ENCODE data around the gene GLDC. TPM values are rescaled to one million over a fixed set of nuclear protein-coding genes. Genes with fewer than 3 reads are reported as not detected.
A peak's percentile ranks its signal among the peaks of the same experiment; 100 is the strongest.

GLDC gene
- total and polyA plus RNA-seq, 4 donors = 26.7 to 102 (median 59.3) TPM

DNA sequence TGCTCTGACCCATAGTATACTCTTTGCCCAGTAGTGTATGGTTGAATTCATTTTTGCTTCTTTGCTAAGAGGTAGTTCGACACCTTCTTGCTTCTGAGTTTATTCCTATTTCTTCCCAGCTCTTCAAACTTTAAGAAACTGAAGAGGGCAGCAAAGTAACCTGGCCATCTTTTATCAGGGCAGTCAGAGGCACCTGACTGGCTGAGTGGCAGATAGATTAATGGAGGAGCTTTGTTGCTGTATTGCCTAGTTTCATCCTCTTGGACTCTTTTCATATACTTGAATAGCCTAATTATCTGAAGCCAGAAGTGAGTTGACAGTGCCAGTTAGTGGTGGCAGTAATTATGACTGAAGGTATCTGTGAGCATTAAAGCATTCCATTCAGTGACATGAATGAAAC is 150.1 kb downstream of the GLDC start:
- no peak overlapping the region for H3K9ac ChIP-seq (ENCODE audit: low read depth in 1 of 2, low read length in 2 of 2)
- WGBS = 96% methylated on average over 1 of the region's 1 CpG
- DNase-seq (ENCODE audit: low spot score) = no peak
- H3K36me3 ChIP-seq (ENCODE audit: control insufficient read depth in 4 of 4, insufficient read depth in 3 of 4, low read depth in 1 of 4, low read length in 3 of 4) = peaks cover 2 to 23% (median 19%) of the 10 kb centered on the region in 4 donors
- H3K9me3 ChIP-seq (ENCODE audit: control insufficient read depth in 4 of 4, low read length in 3 of 4) = no peaks in the 10 kb centered on the region
- no peaks in the 10 kb centered on the region for H3K27me3 ChIP-seq (ENCODE audit: control insufficient read depth in 4 of 4, insufficient read depth in 4 of 4, low read length in 3 of 4)
- no peak overlapping the region for H3K4me3 ChIP-seq (ENCODE audit: low read depth in 1 of 3, low read length in 3 of 3)
- no peak overlapping the region for H3K27ac ChIP-seq (ENCODE audit: low read depth in 1 of 2, low read length in 2 of 2)
- peaks cover 0 to 10% (median 8%) of the 10 kb centered on the region in 4 donors for H3K4me1 ChIP-seq (ENCODE audit: control insufficient read depth in 4 of 4, insufficient read depth in 4 of 4, low read length in 3 of 4)
- TF ChIP-seq RAD21 (IDR thresholded peaks at IDR 0.05) (peak in 1 of 2 donors; percentile 6), FOXA2 (IDR thresholded peaks at IDR 0.05) (no peak)

DNA sequence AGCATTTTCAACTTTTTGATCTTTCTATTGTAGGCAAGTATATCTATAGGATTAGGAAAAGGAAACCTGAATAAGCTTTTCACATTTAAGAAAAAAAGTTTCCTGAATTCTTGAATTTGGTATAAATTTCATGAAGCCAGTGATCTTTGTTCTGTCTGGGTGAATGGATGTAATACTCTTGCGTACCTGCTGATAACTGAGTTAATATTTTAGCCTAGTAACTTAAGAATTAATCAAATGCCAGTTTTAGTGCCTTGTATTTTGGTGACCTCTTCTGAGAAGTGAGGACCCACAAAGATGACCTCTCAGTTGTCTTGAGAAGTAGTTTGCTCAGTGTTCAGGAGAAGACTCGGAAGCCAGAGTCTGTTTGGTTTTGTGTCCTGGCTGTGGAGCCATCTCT is 154.7 kb downstream of the GLDC start:
- no peak for DNase-seq (ENCODE audit: low spot score)
- no peaks in the 10 kb centered on the region for H3K9me3 ChIP-seq (ENCODE audit: control insufficient read depth in 4 of 4, low read length in 3 of 4)
- H3K4me3 ChIP-seq (ENCODE audit: low read depth in 1 of 3, low read length in 3 of 3) = no peak overlapping the region
- H3K27me3 ChIP-seq (ENCODE audit: control insufficient read depth in 4 of 4, insufficient read depth in 4 of 4, low read length in 3 of 4) = no peaks in the 10 kb centered on the region
- TF ChIP-seq FOXA1 (IDR thresholded peaks at IDR 0.05) = no peak
- TF ChIP-seq, protein P1, sequence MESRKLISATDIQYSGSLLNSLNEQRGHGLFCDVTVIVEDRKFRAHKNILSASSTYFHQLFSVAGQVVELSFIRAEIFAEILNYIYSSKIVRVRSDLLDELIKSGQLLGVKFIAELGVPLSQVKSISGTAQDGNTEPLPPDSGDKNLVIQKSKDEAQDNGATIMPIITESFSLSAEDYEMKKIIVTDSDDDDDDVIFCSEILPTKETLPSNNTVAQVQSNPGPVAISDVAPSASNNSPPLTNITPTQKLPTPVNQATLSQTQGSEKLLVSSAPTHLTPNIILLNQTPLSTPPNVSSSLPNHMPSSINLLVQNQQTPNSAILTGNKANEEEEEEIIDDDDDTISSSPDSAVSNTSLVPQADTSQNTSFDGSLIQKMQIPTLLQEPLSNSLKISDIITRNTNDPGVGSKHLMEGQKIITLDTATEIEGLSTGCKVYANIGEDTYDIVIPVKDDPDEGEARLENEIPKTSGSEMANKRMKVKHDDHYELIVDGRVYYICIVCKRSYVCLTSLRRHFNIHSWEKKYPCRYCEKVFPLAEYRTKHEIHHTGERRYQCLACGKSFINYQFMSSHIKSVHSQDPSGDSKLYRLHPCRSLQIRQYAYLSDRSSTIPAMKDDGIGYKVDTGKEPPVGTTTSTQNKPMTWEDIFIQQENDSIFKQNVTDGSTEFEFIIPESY (IDR thresholded peaks at IDR 0.05) = no peak
- TF ChIP-seq, protein P2, sequence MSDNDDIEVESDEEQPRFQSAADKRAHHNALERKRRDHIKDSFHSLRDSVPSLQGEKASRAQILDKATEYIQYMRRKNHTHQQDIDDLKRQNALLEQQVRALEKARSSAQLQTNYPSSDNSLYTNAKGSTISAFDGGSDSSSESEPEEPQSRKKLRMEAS (IDR thresholded peaks at IDR 0.05) = no peak
- TF ChIP-seq, protein P3, sequence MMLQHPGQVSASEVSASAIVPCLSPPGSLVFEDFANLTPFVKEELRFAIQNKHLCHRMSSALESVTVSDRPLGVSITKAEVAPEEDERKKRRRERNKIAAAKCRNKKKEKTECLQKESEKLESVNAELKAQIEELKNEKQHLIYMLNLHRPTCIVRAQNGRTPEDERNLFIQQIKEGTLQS (IDR thresholded peaks at IDR 0.05) = no peak
- TF ChIP-seq HNF4A (conservative IDR thresholded peaks at IDR 0.05) = peak in 1 of 2 donors; percentile 23
- H3K36me3 ChIP-seq (ENCODE audit: control insufficient read depth in 4 of 4, insufficient read depth in 3 of 4, low read depth in 1 of 4, low read length in 3 of 4) = peaks cover 3 to 17% (median 6%) of the 10 kb centered on the region in 4 donors
- WGBS = 70% methylated on average over 2 of the region's 2 CpGs
- no peak overlapping the region for H3K27ac ChIP-seq (ENCODE audit: low read depth in 1 of 2, low read length in 2 of 2)
- no peak overlapping the region for H3K9ac ChIP-seq (ENCODE audit: low read depth in 1 of 2, low read length in 2 of 2)
- H3K4me1 ChIP-seq (ENCODE audit: control insufficient read depth in 4 of 4, insufficient read depth in 4 of 4, low read length in 3 of 4) = peaks cover 0 to 24% (median 16%) of the 10 kb centered on the region in 4 donors

DNA sequence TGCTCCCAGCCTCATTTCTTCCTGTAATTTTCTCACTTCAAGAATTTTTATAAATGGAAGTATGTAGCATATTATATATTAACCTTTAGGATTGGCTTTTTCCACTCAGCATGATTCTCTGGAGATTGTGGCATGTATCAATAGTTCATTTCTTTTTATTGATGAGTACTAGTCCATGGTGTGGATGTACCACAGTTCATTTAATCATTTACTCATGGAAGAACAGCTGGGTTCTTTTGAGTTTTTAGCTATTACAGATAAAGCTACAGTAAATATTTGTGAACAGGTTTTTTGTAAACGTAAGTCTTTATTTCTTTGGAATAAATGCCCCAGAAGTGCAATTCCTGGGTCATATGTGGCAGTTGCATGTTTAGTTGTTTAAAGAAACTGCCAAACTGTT is 156.4 kb downstream of the GLDC start:
- WGBS = 36% methylated on average over 1 of the region's 1 CpG
- Histone ChIP-seq H3K9ac (ENCODE audit: low read depth in 1 of 2, low read length in 2 of 2) (no peak overlapping the region), H3K4me1 (ENCODE audit: control insufficient read depth in 4 of 4, insufficient read depth in 4 of 4, low read length in 3 of 4) (peaks cover 0 to 24% (median 16%) of the 10 kb centered on the region in 4 donors), H3K27ac (ENCODE audit: low read depth in 1 of 2, low read length in 2 of 2) (no peak overlapping the region), H3K27me3 (ENCODE audit: control insufficient read depth in 4 of 4, insufficient read depth in 4 of 4, low read length in 3 of 4) (no peaks in the 10 kb centered on the region), H3K36me3 (ENCODE audit: control insufficient read depth in 4 of 4, insufficient read depth in 3 of 4, low read depth in 1 of 4, low read length in 3 of 4) (peaks cover 3 to 11% (median 8%) of the 10 kb centered on the region in 4 donors), H3K4me3 (ENCODE audit: low read depth in 1 of 3, low read length in 3 of 3) (no peak overlapping the region), H3K9me3 (ENCODE audit: control insufficient read depth in 4 of 4, low read length in 3 of 4) (no peaks in the 10 kb centered on the region)
- DNase-seq (ENCODE audit: low spot score) = no peak
- TF ChIP-seq, protein P2 (IDR thresholded peaks at IDR 0.05) = no peak
- TF ChIP-seq RXRA (IDR thresholded peaks at IDR 0.05) (peak in 1 of 2 donors; percentile 34), HNF4A (conservative IDR thresholded peaks at IDR 0.05) (peak; percentile 24 to 29)

DNA sequence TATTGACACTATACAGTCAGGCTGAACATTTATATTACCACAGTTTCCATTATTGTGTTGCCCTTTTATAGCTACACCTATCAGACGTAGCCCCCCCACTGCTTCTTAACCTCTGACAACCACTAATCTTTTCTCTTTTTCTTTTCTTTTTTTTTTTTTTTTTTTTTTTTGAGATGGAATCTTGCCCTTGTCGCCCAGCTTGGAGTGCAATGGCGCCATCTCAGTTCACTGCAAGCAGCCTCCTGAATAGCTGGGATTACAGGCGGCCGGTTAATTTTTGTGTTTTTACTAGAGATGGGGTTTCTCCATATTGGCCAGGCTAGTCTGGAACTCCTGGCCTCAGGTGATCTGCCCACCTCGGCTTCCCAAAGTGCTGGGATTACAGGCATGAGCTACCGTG is 157.1 kb downstream of the GLDC start:
- Histone ChIP-seq H3K27ac (ENCODE audit: low read depth in 1 of 2, low read length in 2 of 2) (no peak overlapping the region), H3K27me3 (ENCODE audit: control insufficient read depth in 4 of 4, insufficient read depth in 4 of 4, low read length in 3 of 4) (no peaks in the 10 kb centered on the region), H3K9me3 (ENCODE audit: control insufficient read depth in 4 of 4, low read length in 3 of 4) (no peaks in the 10 kb centered on the region), H3K4me1 (ENCODE audit: control insufficient read depth in 4 of 4, insufficient read depth in 4 of 4, low read length in 3 of 4) (peaks cover 0 to 24% (median 16%) of the 10 kb centered on the region in 4 donors), H3K36me3 (ENCODE audit: control insufficient read depth in 4 of 4, insufficient read depth in 3 of 4, low read depth in 1 of 4, low read length in 3 of 4) (peaks cover 3 to 11% (median 6%) of the 10 kb centered on the region in 4 donors), H3K9ac (ENCODE audit: low read depth in 1 of 2, low read length in 2 of 2) (no peak overlapping the region), H3K4me3 (ENCODE audit: low read depth in 1 of 3, low read length in 3 of 3) (no peak overlapping the region)
- 92% methylated on average over 7 of the region's 7 CpGs for WGBS
- no peak for DNase-seq (ENCODE audit: low spot score)
- no peak for TF ChIP-seq HNF4A (conservative IDR thresholded peaks at IDR 0.05)

All from liver (tissue), 9 donors.